Measurements from ENCODE around the gene PRSS56.

PRSS56 gene

GRCh38 chr2:232497348-232497747 lies 22.8 kb upstream of the PRSS56 start:
- no peak for TF ChIP-seq CTCF (IDR thresholded peaks at IDR 0.05; ENCODE audit: low read depth, low read length, missing control alignments)
- DNase-seq (ENCODE audit: low read depth) = no peak
- H3K4me3 ChIP-seq (ENCODE audit: low read depth, low read length) = no peak overlapping the region

- no peak for DNase-seq (ENCODE audit: low read depth)
- no peak overlapping the region for H3K4me3 ChIP-seq (ENCODE audit: low read depth, low read length)
- TF ChIP-seq CTCF (IDR thresholded peaks at IDR 0.05; ENCODE audit: low read depth, low read length, missing control alignments) = no peak
Measured at GRCh38 chr2:232498452-232498851, 21.7 kb upstream of the PRSS56 start.

GRCh38 chr2:232501331-232501771 lies 18.8 kb upstream of the PRSS56 start:
- no peak overlapping the region for H3K4me3 ChIP-seq (ENCODE audit: low read depth, low read length)
- DNase-seq (ENCODE audit: low read depth) = no peak
- no peak for TF ChIP-seq CTCF (IDR thresholded peaks at IDR 0.05; ENCODE audit: low read depth, low read length, missing control alignments)

GRCh38 chr2:232501794-232502390 lies 18.3 kb upstream of the PRSS56 start:
- no peak overlapping the region for H3K4me3 ChIP-seq (ENCODE audit: low read depth, low read length)
- TF ChIP-seq CTCF (IDR thresholded peaks at IDR 0.05; ENCODE audit: low read depth, low read length, missing control alignments) = no peak

GRCh38 chr2:232502511-232502910 lies 17.7 kb upstream of the PRSS56 start:
- no peak for TF ChIP-seq CTCF (IDR thresholded peaks at IDR 0.05; ENCODE audit: low read depth, low read length, missing control alignments)
- H3K4me3 ChIP-seq (ENCODE audit: low read depth, low read length) = no peak overlapping the region

More at GRCh38 chr2:232501794-232502390, 18.3 kb upstream of the PRSS56 start:
- no peak for DNase-seq (ENCODE audit: low read depth)

GRCh38 chr2:232502911-232503808 lies 17.0 kb upstream of the PRSS56 start:
- DNase-seq (ENCODE audit: low read depth) = no peak
- H3K4me3 ChIP-seq (ENCODE audit: low read depth, low read length) = no peak overlapping the region
- TF ChIP-seq CTCF (IDR thresholded peaks at IDR 0.05; ENCODE audit: low read depth, low read length, missing control alignments) = no peak

More at GRCh38 chr2:232502511-232502910, 17.7 kb upstream of the PRSS56 start:
- no peak for DNase-seq (ENCODE audit: low read depth)

Data from GM12864 (cell line).